IMR-90 (cell line): Measurements from ENCODE around the gene KLHL25. TPM values are rescaled to one million over a fixed set of nuclear protein-coding genes. Genes with fewer than 3 reads are reported as not detected.

Experiments
- ATAC-seq: fragments of 200-7000 bp; cut with Tn5 transposase; 2 replicates; pipeline ENCODE4 v1.9.1; 2020; ENCODE audit warnings: low read depth, mild to moderate bottlenecking, moderate library complexity
- BruUV-seq: library from RNA; stranded (reverse); fragments of 400-500 nt; replicated peaks from 2 replicates; lab custom pipeline; 2021; lab: Mats Ljungman, UMichigan
- CTCF ChIA-PET: fragments of 300-600 bp; formaldehyde crosslinking; extraction: SDS; loops from one replicate; lab custom pipeline; 2021; ENCODE audit warnings: antibody characterized with exemption; lab: Yijun Ruan, JAX
- POLR2A ChIA-PET: fragments of 300-600 bp; sonication (Branson Sonifier 250); formaldehyde crosslinking; loops from one replicate; lab custom pipeline; 2022; ENCODE audit warnings: antibody characterized with exemption; ENCODE audit not compliant: unreplicated experiment; lab: Charles Lee
- DNase-seq: peaks from one replicate; pipeline ENCODE4 v3.0.0; 2013
- H2AFZ ChIP-seq: replicated peaks from 2 replicates; pipeline ENCODE3; 2013; ENCODE audit warnings: low read length, mild to moderate bottlenecking; ENCODE audit not compliant: poor library complexity
- H2AK5ac ChIP-seq: 2 replicates; pipeline ENCODE4 v1.6.1; 2013; ENCODE audit warnings: low read depth, low read length, inconsistent platforms
- H2AK9ac ChIP-seq: replicated peaks from 2 replicates; pipeline ENCODE3; 2013; ENCODE audit warnings: mild to moderate bottlenecking, low read depth, low read length, moderate library complexity; ENCODE audit not compliant: poor library complexity
- H2BK120ac ChIP-seq: 2 replicates; pipeline ENCODE4 v1.6.1; 2013; ENCODE audit warnings: low read depth, low read length, inconsistent platforms
- H2BK15ac ChIP-seq: 3 replicates; pipeline ENCODE4 v1.6.1; 2013; ENCODE audit warnings: low read depth, low read length, inconsistent platforms
- H2BK20ac ChIP-seq: 2 replicates; pipeline ENCODE4 v1.6.1; 2013; ENCODE audit warnings: low read depth, mild to moderate bottlenecking, inconsistent platforms, low read length, moderate library complexity
- H2BK5ac ChIP-seq: 2 replicates; pipeline ENCODE4 v1.6.1; 2013; ENCODE audit warnings: mild to moderate bottlenecking, low read depth, low read length, inconsistent platforms; ENCODE audit not compliant: poor library complexity, severe bottlenecking
- H3K14ac ChIP-seq: replicated peaks from 2 replicates; pipeline ENCODE4 v1.6.1; 2013; ENCODE audit warnings: low read depth, low read length, inconsistent platforms
- H3K18ac ChIP-seq: 2 replicates; pipeline ENCODE4 v1.6.1; 2013; ENCODE audit warnings: low read depth, low read length, control low read depth
- H3K23ac ChIP-seq: 2 replicates; pipeline ENCODE4 v1.6.1; 2013; ENCODE audit warnings: low read depth, low read length, inconsistent platforms
- H3K27ac ChIP-seq: 2 replicates; pipeline ENCODE4 v1.5.1; 2013; ENCODE audit warnings: mild to moderate bottlenecking, control low read depth, low read length; ENCODE audit not compliant: insufficient read depth
- H3K27me3 ChIP-seq: 2 replicates; pipeline ENCODE4 v1.6.1; 2013; ENCODE audit warnings: low read length; ENCODE audit not compliant: control insufficient read depth, insufficient read depth
- H3K36me3 ChIP-seq: 2 replicates; pipeline ENCODE4 v1.6.1; 2013; ENCODE audit warnings: low read length, mixed read lengths; ENCODE audit not compliant: control insufficient read depth, insufficient read depth
- H3K4ac ChIP-seq: 2 replicates; pipeline ENCODE4 v1.6.1; 2013; ENCODE audit warnings: low read depth, low read length, inconsistent platforms
- H3K4me1 ChIP-seq: 2 replicates; pipeline ENCODE4 v1.6.1; 2013; ENCODE audit warnings: low read length, mixed read lengths; ENCODE audit not compliant: control insufficient read depth, insufficient read depth
- H3K4me2 ChIP-seq: 2 replicates; pipeline ENCODE4 v1.6.1; 2013; ENCODE audit warnings: low read depth, mild to moderate bottlenecking, control low read depth, low read length, moderate library complexity
- H3K4me3 ChIP-seq: 2 replicates; pipeline ENCODE4 v1.5.1; 2013; ENCODE audit warnings: low read depth, mild to moderate bottlenecking, control low read depth, low read length, moderate library complexity; ENCODE audit not compliant: insufficient read depth
- H3K56ac ChIP-seq: 2 replicates; pipeline ENCODE4 v1.6.1; 2013; ENCODE audit warnings: low read length, inconsistent platforms; ENCODE audit not compliant: insufficient read depth; ENCODE audit errors: extremely low read depth
- H3K79me1 ChIP-seq, 2 experiments: 2 replicates each; pipeline ENCODE4 v1.6.1; 2013; ENCODE audit warnings: low read length in 2 of 2, inconsistent platforms in 1 of 2, low read depth in 1 of 2
- H3K9ac ChIP-seq: 2 replicates; pipeline ENCODE4 v1.6.1; 2013; ENCODE audit warnings: low read depth, low read length, control low read depth
- H3K9me1 ChIP-seq: 2 replicates; pipeline ENCODE4 v1.6.1; 2013; ENCODE audit warnings: low read length, inconsistent platforms; ENCODE audit not compliant: insufficient read depth
- H3K9me3 ChIP-seq: 2 replicates; pipeline ENCODE4 v1.6.1; 2013; ENCODE audit warnings: low read length; ENCODE audit not compliant: control insufficient read depth, insufficient read depth
- H4K20me1 ChIP-seq: 2 replicates; pipeline ENCODE4 v1.6.1; 2013; ENCODE audit warnings: low read length, inconsistent platforms; ENCODE audit not compliant: insufficient read depth
- H4K5ac ChIP-seq: 2 replicates; pipeline ENCODE4 v1.6.1; 2013; ENCODE audit warnings: mild to moderate bottlenecking, low read depth, low read length, control low read depth
- H4K8ac ChIP-seq, 2 experiments: 2 replicates each; pipeline ENCODE4 v1.6.1; 2013; ENCODE audit warnings: low read depth in 2 of 2, low read length in 2 of 2, control low read depth in 1 of 2, inconsistent platforms in 1 of 2
- H4K91ac ChIP-seq: 2 replicates; pipeline ENCODE4 v1.6.1; 2013; ENCODE audit warnings: low read depth, low read length, inconsistent platforms; ENCODE audit not compliant: insufficient read depth
- BHLHE40 ChIP-seq: fragments of 150-350 bp; IDR thresholded peaks from 2 replicates; pipeline ENCODE4 v1.6.1; 2016; ENCODE audit warnings: mild to moderate bottlenecking, low read depth, low read length
- CEBPB ChIP-seq: IDR thresholded peaks from 2 replicates; pipeline ENCODE4 v1.6.1; 2012; ENCODE audit warnings: low read depth, low read length, improper control_type of control experiment
- CHD1 ChIP-seq: IDR thresholded peaks from 2 replicates; pipeline ENCODE4 v1.6.1; 2012; ENCODE audit warnings: low read depth, low read length, improper control_type of control experiment
- CTCF ChIP-seq: conservative IDR thresholded peaks from 2 replicates; pipeline ENCODE4 v1.5.1; 2012; ENCODE audit warnings: mild to moderate bottlenecking, low read depth, low read length, improper control_type of control experiment
- ELK1 ChIP-seq: fragments of 150-350 bp; IDR thresholded peaks from 2 replicates; pipeline ENCODE4 v1.6.1; 2016; ENCODE audit warnings: low read depth, mild to moderate bottlenecking, low read length, moderate library complexity, borderline replicate concordance
- FOS ChIP-seq: fragments of 150-350 bp; IDR thresholded peaks from 2 replicates; pipeline ENCODE4 v1.6.1; 2016; ENCODE audit warnings: low read depth, low read length
- MAFK ChIP-seq: IDR thresholded peaks from 2 replicates; pipeline ENCODE4 v1.6.1; 2012; ENCODE audit warnings: low read depth, low read length, improper control_type of control experiment
- MAZ ChIP-seq: IDR thresholded peaks from 2 replicates; pipeline ENCODE4 v1.6.1; 2012; ENCODE audit warnings: low read depth, mild to moderate bottlenecking, low read length, improper control_type of control experiment, moderate library complexity, borderline replicate concordance
- MXI1 ChIP-seq: IDR thresholded peaks from 2 replicates; pipeline ENCODE4 v1.6.1; 2012; ENCODE audit warnings: low read depth, mild to moderate bottlenecking, low read length, moderate library complexity, borderline replicate concordance
- NFE2L2 ChIP-seq: fragments of 150-350 bp; IDR thresholded peaks from 2 replicates; pipeline ENCODE4 v1.6.1; 2016; ENCODE audit warnings: low read depth, mild to moderate bottlenecking, low read length
- POLR2A ChIP-seq: IDR thresholded peaks from 2 replicates; pipeline ENCODE4 v1.6.1; 2012; ENCODE audit warnings: mild to moderate bottlenecking, low read depth, low read length
- RAD21 ChIP-seq: IDR thresholded peaks from 2 replicates; pipeline ENCODE4 v1.6.1; 2012; ENCODE audit warnings: low read length, improper control_type of control experiment
- RCOR1 ChIP-seq: IDR thresholded peaks from 2 replicates; pipeline ENCODE4 v1.6.1; 2012; ENCODE audit warnings: mild to moderate bottlenecking, low read length, improper control_type of control experiment; ENCODE audit not compliant: insufficient replicate concordance
- RFX5 ChIP-seq: IDR thresholded peaks from 2 replicates; pipeline ENCODE4 v1.8.0; 2012; ENCODE audit warnings: low read depth, mild to moderate bottlenecking, low read length, moderate library complexity
- SMC3 ChIP-seq: fragments of 150-350 bp; IDR thresholded peaks from 2 replicates; pipeline ENCODE4 v1.6.1; 2016; ENCODE audit warnings: low read depth, mild to moderate bottlenecking, antibody characterized with exemption, low read length, moderate library complexity
- USF2 ChIP-seq: fragments of 150-350 bp; IDR thresholded peaks from 2 replicates; pipeline ENCODE4 v1.6.1; 2017; ENCODE audit warnings: mild to moderate bottlenecking, antibody characterized with exemption, low read length, low read depth
- WGBS, 2 experiments: methylation state at CpG; one replicate each; pipeline versions ENCODE4 v1.1.5 to v1.1.7; 2013; ENCODE audit warnings: missing lambda C conversion rate in 2 of 2; ENCODE audit not compliant: insufficient read length in 1 of 2; ENCODE audit errors: extremely low coverage in 2 of 2; 5-methylcytosine and 5-hydroxymethylcytosine counted together
- dilution Hi-C: fragments of 300-500 bp; cut with HindIII; formaldehyde crosslinking; loops from one replicate; pipeline ENCODE4 v1.14.3; 2018; ENCODE audit warnings: low sequenced_read_pairs; ENCODE audit not compliant: unreplicated experiment
- in situ Hi-C: fragments of 300-500 bp; cut with MboI; formaldehyde crosslinking; loops from 3 replicates; pipeline ENCODE4 v1.14.3; 2019; ENCODE audit warnings: low sequenced_read_pairs, inconsistent platforms, mixed read lengths
- intact Hi-C: fragments of 100-400 bp; cut with micrococcal nuclease; formaldehyde crosslinking; loops from 2 replicates; pipeline ENCODE4 v1.10.0; 2022
- polyA plus RNA-seq, 3 experiments: library from polyadenylated mRNA; depleted of rRNA; stranded (reverse); fragments of >200 nt; gene quantifications; 2 replicates each; pipeline ENCODE4 v1.2.3, GENCODE V29; 2012; ENCODE audit warnings: low replicate concordance in 1 of 3
- total RNA-seq: library from RNA; depleted of rRNA; stranded (reverse); fragments of >200 nt; gene quantifications from 2 replicates; pipeline ENCODE4 v1.2.3, GENCODE V29; 2012

KLHL25 gene
- total and polyA plus RNA-seq, 2 of the 4 experiments (the other 2 are of a cell fraction): 2.7 to 5.6 TPM

GRCh38 chr15:85779249-85779648 lies 15.5 kb downstream of the KLHL25 start:
- no peak overlapping the region for H4K91ac ChIP-seq
- no peak overlapping the region for H4K5ac ChIP-seq
- no peak overlapping the region for H3K27ac ChIP-seq
- no peak for DNase-seq
- no peak overlapping the region for H2AK5ac ChIP-seq
- H3K14ac ChIP-seq: no peak overlapping the region
- H2AK9ac ChIP-seq: no peak overlapping the region
- no peak for ATAC-seq
- H3K56ac ChIP-seq: no peak overlapping the region
- no peak overlapping the region for H3K9ac ChIP-seq
- no peak overlapping the region for H3K4me3 ChIP-seq
- peaks cover 10% of the 10 kb centered on the region for H3K9me1 ChIP-seq
- no peak overlapping the region for H2BK15ac ChIP-seq
- H3K36me3 ChIP-seq: 0 out of 2 replicates have a peak, but pooled peaks cover 1% of the 10 kb centered on the region
- intact Hi-C loops: no loop called here
- no peaks in the 10 kb centered on the region for H3K9me3 ChIP-seq
- TF ChIP-seq RAD21 (no peak), FOS (no peak), CTCF (no peak), BHLHE40 (no peak), SMC3 (no peak), CHD1 (no peak), USF2 (no peak), MXI1 (no peak), MAFK (no peak), CEBPB (no peak), NFE2L2 (no peak), ELK1 (no peak), POLR2A (no peak), MAZ (no peak), RFX5 (no peak), RCOR1 (no peak)
- H3K4ac ChIP-seq: no peak overlapping the region
- H2BK5ac ChIP-seq: no peak overlapping the region
- H3K4me1 ChIP-seq: no peaks in the 10 kb centered on the region
- in situ Hi-C loops: no loop called here
- no CpG with 5 or more reads among the region's 1 CpG for WGBS, 2 experiments
- H3K79me1 ChIP-seq: peaks cover 26 to 56% of the 10 kb centered on the region in 2 experiments
- no peak overlapping the region for H2BK20ac ChIP-seq
- no peak overlapping the region for H2BK120ac ChIP-seq
- no peak overlapping the region for H3K23ac ChIP-seq
- ChIA-PET CTCF (no interaction called here), POLR2A (no interaction called here)
- no peak overlapping the region for H3K4me2 ChIP-seq
- H4K8ac ChIP-seq: no peak overlapping the region
- no peak overlapping the region for H3K18ac ChIP-seq
- dilution Hi-C loops: no loop called here
- no peaks in the 10 kb centered on the region for H3K27me3 ChIP-seq
- no peak overlapping the region for H2AFZ ChIP-seq
- peaks cover 25% of the 10 kb centered on the region for H4K20me1 ChIP-seq
- no TSS peak for BruUV-seq
